GM21723 (cell line): Measurements from ENCODE around the gene TPRN.

Experiments used
- ATAC-seq: cut with Tn5 transposase; IDR thresholded peaks from one replicate; pipeline ENCODE4 v1.9.1; 2021; ENCODE audit warnings: mild to moderate bottlenecking, moderate library complexity; ENCODE audit not compliant: unreplicated experiment

The TPRN gene

GRCh38 chr9:137191245-137191644, 9.3 kb downstream of the TPRN start:
- no peak for ATAC-seq

GRCh38 chr9:137190315-137190856, 10.2 kb downstream of the TPRN start:
- no peak for ATAC-seq

DNA sequence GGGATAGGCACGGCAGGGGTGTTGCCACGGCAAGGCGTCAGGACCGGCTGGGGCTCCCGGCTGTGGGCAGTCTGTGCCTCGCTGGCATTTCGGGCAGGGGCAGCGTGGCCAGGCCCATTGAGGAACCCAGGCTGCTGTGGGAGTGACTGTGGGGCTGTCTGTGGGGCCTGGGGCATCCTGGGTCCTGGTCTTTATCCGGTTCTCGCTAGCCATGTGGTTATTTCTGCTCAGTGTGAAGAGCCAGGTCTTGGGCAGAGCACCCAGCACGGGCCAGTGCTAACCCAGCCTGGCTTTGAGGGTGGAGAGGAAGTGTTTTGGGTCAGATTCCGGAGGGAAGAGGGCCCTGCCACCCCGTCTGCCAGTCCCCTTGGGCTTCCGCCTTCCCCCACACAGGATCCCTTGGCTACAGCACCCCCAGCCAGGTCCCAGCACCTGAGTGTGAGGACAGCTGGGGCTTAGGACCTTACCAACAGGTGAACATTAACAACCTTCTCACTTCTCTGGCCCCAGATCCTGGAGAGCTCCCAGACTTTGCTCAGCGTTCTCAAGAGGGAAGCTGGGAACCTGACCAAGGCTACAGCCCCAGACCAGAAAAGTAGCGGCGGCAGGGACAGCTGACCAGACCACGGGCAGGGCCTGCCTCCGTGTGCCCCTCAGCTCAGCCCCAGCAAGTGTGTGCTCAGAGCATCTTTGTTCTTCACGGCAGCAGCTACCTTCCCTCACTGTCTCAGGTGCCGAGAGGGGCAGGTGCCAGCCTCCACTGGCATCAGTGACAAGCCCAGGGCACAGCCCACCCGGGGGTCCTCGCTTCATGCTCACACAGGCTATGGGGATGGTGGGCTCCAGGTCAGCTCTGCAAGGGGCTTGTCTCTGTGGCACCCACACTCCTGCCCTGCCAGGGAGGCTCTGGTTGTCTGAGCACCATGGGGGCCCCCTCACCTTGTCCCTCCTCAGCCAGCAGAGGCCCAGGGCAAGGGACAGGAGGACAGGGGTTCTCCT, 10.9 kb downstream of the TPRN start:
- ATAC-seq = no peak

DNA sequence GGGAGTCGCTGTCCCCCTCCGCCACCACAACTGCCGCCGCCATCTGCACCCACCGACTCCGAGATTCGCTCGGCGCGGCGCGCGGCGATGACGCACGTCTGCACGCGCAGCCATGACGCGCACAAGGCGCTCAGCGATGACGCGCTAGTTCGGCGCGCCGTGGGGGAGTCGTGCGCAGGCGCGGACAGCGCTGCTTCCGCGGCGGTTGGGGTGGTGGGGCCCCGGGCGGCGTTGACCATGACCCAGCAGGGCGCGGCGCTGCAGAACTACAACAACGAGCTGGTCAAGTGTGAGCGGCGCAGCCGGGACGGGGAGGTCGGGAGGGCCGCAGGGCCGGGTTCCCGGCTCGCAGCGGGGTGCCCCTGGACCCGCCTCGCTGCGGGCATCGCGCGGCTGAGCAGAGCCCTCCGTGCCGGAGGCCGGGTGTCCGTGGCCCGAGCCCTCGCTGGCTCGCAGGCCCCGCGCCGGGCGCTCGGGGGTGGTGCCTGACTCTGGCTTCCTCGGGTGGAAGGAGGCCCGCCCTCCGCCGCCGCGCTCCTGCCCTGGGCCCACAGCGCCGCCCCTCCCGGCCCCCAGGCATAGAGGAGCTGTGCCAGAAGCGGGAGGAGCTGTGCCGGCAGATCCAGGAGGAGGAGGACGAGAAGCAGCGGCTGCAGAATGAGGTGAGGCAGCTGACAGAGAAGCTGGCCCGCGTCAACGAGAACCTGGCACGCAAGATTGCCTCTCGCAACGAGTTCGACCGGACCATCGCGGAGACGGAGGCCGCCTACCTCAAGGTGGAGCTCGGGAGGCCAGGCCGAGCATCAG, 11.8 kb downstream of the TPRN start, which contains the start of the genes ANAPC2 and SSNA1:
Gene ANAPC2, minus strand, starts transcription at position 71 of the 807 bp plus-strand sequence. Its CDS starts 28 bp downstream, at position 43.
Gene SSNA1, plus strand, starts transcription at position 187 of the 807 bp plus-strand sequence. Its CDS starts 51 bp downstream, at position 238.
- peak; percentile 72 for ATAC-seq

DNA sequence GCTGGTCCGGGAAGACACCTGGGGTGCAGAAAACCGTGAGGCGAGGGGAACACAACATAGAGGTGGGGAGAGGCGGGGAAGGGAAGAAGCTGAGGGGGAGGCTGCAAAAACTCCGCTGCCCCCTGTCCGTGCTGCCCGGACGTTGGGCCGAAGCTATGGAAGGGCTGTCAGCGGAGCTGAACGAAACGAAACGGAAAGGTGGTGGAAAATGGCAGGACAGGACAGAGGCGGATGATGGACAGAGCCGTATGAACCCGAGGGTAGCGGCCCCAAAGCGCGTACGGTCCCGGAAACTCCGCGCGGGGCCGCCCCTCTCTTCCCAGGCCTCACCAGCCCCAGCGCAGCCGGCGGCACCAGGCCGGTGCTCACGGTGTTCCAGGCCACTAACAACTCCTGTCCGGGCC, 12.5 kb downstream of the TPRN start:
- ATAC-seq = no peak

GRCh38 chr9:137187386-137187785, 13.2 kb downstream of the TPRN start:
- no peak for ATAC-seq

GRCh38 chr9:137186385-137186784, 14.2 kb downstream of the TPRN start:
- ATAC-seq = no peak

DNA sequence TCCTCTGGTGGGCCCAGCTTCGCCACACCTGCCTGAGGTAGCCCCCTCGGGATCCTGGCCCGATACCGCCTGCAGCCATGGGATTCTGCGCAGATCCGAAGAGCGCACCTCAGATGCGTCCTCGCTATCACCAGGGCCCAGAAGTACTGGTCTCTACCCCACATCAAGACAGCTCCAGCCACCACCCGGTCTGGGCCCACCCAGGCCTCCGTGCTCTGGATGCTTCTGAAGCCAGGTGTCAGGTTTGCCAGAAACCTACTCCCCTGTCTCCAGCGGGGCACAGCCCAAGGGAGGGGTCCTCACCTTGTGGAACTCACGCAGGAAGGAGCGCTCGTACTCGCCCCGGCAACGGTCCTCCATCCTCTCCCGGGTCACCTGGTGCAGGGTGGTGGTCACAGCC, 14.6 kb downstream of the TPRN start:
- no peak for ATAC-seq

- no peak for ATAC-seq
These were observed 15.5 kb downstream of the TPRN start for GRCh38 chr9:137184881-137185660.

GRCh38 chr9:137183980-137184595, 16.5 kb downstream of the TPRN start:
- ATAC-seq = no peak

GRCh38 chr9:137182836-137183235, 17.7 kb downstream of the TPRN start:
- no peak for ATAC-seq

- ATAC-seq = no peak
These were observed 18.9 kb downstream of the TPRN start for GRCh38 chr9:137181680-137182079.

DNA sequence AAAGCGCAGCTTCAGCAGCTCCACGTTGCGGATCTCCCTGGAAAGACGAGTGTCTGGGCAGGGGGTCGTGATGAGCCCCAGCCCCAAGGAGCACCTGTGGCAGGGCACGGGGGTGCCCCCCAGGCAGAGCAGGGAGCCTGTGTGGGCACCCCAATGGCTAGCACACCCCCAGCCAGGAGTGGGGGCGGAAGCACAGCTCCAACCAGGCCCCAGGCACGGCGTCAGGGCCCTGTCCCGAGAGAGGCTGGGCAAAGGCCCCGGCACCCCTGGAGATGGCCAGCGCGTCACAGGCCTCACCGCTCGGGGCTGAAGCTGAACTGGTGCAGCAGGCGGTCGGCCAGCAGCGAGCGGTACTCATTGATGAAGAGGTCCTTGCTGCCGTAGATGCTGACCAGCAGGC, 20.1 kb downstream of the TPRN start:
- ATAC-seq = no peak

DNA sequence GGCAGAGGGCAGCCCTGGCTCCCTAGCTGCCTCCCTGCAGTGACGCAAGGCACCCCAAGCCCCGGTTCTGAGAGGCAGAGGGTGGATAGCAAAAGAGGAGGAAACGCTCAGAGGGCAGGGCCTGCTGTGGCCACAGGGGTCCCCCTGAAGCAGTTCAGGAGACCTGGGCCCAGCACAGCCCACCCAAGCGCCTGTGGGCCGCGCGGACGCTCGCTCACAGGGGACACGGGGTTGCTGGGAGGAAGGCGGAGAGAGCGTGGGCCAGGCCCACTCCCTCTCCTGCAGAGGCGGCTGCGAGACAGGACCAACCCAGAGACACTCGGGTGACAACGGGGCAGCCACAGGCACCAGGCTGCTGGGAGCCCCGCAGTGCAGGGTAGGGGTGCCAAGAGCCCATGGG, 20.8 kb downstream of the TPRN start:
- ATAC-seq = no peak

DNA sequence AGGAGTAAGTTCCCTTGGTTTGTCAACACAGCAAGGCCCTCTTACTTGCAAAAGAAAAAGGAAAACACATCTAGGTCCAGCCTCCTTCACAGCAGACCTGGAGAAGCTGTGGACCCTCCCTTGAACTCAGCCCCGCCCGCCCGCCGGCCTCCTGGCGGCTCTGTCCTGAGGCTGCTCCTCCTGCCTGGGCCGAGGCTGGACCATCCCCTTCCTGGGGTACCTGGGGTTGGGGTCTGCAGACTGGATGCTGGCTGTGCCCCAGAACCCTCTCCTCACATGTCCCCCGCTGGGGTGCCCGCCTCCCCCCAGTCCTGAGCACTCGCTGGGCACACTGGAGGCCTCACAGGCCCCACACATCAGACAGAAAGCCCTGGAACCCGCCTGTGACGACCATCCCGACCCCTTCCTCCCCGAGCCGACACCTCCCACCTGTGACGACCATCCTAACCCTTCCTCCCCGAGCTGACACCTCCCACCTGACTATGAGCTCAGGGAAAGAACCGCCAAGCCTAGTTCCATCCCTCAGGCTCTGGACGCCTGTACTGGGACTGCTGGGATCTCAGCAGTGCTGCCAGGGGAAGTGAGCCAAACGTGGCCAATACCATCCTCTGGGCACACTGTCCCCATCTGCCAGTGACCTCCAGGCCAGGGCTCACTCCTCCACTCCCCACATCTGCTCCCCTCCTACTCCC, 21.5 kb downstream of the TPRN start:
- no peak for ATAC-seq

GRCh38 chr9:137178201-137178938, 22.2 kb downstream of the TPRN start:
- no peak for ATAC-seq

DNA sequence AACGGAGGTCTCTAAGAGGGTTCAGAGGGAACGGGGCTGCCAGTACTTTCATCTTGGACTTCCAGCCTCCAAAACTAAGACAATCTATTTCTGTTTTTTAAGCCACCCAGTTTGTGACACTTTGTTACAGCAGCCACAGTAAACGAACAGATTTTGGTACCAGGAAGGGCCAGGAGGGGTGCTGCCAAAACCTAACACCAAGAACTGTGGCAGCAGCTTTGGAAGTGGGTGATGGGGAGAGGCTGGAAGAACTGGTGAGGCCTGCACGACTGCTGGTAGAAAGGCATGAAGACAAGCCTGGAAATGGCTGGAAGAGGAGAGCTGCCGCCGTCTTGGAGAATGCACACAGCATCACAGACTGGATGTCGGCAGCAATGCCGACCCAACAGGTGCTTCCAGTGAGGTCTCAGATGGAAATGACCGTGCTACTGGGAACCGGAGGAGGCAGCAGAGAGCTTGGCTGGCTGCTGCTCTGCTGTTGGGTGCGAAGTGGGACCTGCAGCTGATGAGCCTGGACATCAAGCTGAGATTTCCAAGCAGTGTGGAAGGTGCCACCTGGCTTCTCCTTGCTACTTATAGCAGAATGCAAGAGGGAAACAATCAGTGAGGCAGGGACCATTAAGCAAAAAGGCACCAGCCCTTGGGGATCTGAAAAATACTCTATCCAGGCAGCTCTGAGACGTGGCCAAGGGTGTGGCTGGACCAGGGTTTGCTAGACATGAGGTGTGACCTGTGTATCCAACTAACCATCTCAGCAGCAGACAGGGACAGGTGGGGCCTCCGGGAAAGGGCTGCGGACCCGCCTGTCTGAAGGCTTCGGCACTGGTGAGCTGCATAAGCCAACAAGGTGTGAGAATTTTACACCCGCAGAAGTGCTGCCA, 24.0 kb downstream of the TPRN start:
- ATAC-seq = no peak
